HepG2 (cell line): ENCODE measurements around the gene THSD8. TPM values are rescaled to one million over a fixed set of nuclear protein-coding genes. Genes with fewer than 3 reads are reported as not detected.
A peak's percentile ranks its signal among the peaks of the same experiment; 100 is the strongest.

Source experiments
- HMG20B ChIP-seq: conservative IDR thresholded peaks from 2 replicates; pipeline ENCODE4 v1.6.1; 2016; ENCODE audit warnings: missing genetic modification reagents, missing compliant biosample characterization
- HNRNPLL ChIP-seq: fragments of 200-400 bp; formaldehyde crosslinking; IDR thresholded peaks from 2 replicates; pipeline ENCODE4 v1.6.1; 2017; ENCODE audit warnings: mild to moderate bottlenecking, low read depth, low read length; ENCODE audit not compliant: poor library complexity, severe bottlenecking
- IRX3 ChIP-seq: sonication (generic); formaldehyde crosslinking; IDR thresholded peaks from 2 replicates; pipeline ENCODE4 v1.8.1; 2023; ENCODE audit warnings: mild to moderate bottlenecking, low read depth, missing genetic modification reagents, borderline replicate concordance
- NFIC ChIP-seq: IDR thresholded peaks from 2 replicates; pipeline ENCODE4 v1.6.1; 2012; ENCODE audit warnings: mild to moderate bottlenecking, low read length, inconsistent platforms
- NR2F2 ChIP-seq: IDR thresholded peaks from 2 replicates; pipeline ENCODE4 v1.6.1; 2012; ENCODE audit warnings: low read depth, inconsistent platforms, borderline replicate concordance
- RELA ChIP-seq: sonication (generic); formaldehyde crosslinking; IDR thresholded peaks from 2 replicates; pipeline ENCODE4 v1.4.0; 2020; ENCODE audit warnings: missing genetic modification reagents
- SMAD3 ChIP-seq: sonication (generic); formaldehyde crosslinking; IDR thresholded peaks from 2 replicates; pipeline ENCODE4 v1.4.0; 2020; ENCODE audit warnings: missing genetic modification reagents
- ZFP37 ChIP-seq: sonication (generic); formaldehyde crosslinking; IDR thresholded peaks from 2 replicates; pipeline ENCODE4 v1.4.0; 2020; ENCODE audit warnings: missing genetic modification reagents, borderline replicate concordance
- ZNF207 ChIP-seq: fragments of 450-650 bp; IDR thresholded peaks from 2 replicates; pipeline ENCODE4 v1.6.1; 2016; ENCODE audit warnings: antibody characterized with exemption, borderline replicate concordance
- ZNF350 ChIP-seq: sonication (generic); formaldehyde crosslinking; IDR thresholded peaks from 2 replicates; pipeline ENCODE4 v1.4.0; 2020; ENCODE audit warnings: mild to moderate bottlenecking, low read depth, missing genetic modification reagents, borderline replicate concordance
- ZNF570 ChIP-seq: sonication (generic); formaldehyde crosslinking; IDR thresholded peaks from 2 replicates; pipeline ENCODE4 v1.4.0; 2020; ENCODE audit warnings: mild to moderate bottlenecking, missing genetic modification reagents, borderline replicate concordance
- ZNF678 ChIP-seq: sonication (generic); formaldehyde crosslinking; IDR thresholded peaks from 2 replicates; pipeline ENCODE4 v1.4.0; 2020; ENCODE audit warnings: mild to moderate bottlenecking, missing genetic modification reagents
- polyA plus RNA-seq, 8 experiments: library from polyadenylated mRNA; depleted of rRNA in 3 of 8; stranded (reverse) in 7 of 8; unstranded in 1 of 8; fragments of >200 nt; fragmentation: Illumina TruSeq in 4 of 8; extraction: Trizol in 4 of 8; gene quantifications; 2 replicates each; pipeline versions ENCODE4 v1.2.1 to v1.2.3, GENCODE V29; 2011 to 2016; ENCODE audit warnings: low read depth in 4 of 8, missing spikeins in 1 of 8, mixed read lengths in 1 of 8; ENCODE audit not compliant: insufficient read depth in 1 of 8
- total RNA-seq, 5 experiments: library from RNA; depleted of rRNA; stranded (reverse); fragments of >200 nt; fragmentation: Illumina TruSeq; extraction: Trizol; gene quantifications; 2 replicates each; pipeline ENCODE4 v1.2.3, GENCODE V29; 2016; ENCODE audit warnings: low read depth in 1 of 5
- TF ChIP-seq, protein P1 (sequence below), 2 experiments: sonication (generic) in 1 of 2; formaldehyde crosslinking in 1 of 2; IDR thresholded peaks; 2 replicates each; pipeline versions ENCODE4 v1.4.0 to v1.6.1; 2018 to 2020; ENCODE audit warnings: missing genetic modification reagents in 2 of 2, borderline replicate concordance in 1 of 2, low read depth in 1 of 2, mild to moderate bottlenecking in 1 of 2, missing biosample characterization in 1 of 2
- TF ChIP-seq, protein P2 (sequence below): sonication (generic); formaldehyde crosslinking; IDR thresholded peaks from 2 replicates; pipeline ENCODE4 v1.5.0; 2020; ENCODE audit warnings: missing genetic modification reagents, mild to moderate bottlenecking, borderline replicate concordance
- TF ChIP-seq, protein P3 (sequence below): sonication (generic); formaldehyde crosslinking; IDR thresholded peaks from 2 replicates; pipeline ENCODE4 v1.5.0; 2020; ENCODE audit warnings: missing genetic modification reagents

Gene THSD8
- total and polyA plus RNA-seq, 2 of the 13 experiments (the other 11 are each of a cell fraction or from before 2014, with no cell fraction given): 4.8 to 14.9 TPM

DNA sequence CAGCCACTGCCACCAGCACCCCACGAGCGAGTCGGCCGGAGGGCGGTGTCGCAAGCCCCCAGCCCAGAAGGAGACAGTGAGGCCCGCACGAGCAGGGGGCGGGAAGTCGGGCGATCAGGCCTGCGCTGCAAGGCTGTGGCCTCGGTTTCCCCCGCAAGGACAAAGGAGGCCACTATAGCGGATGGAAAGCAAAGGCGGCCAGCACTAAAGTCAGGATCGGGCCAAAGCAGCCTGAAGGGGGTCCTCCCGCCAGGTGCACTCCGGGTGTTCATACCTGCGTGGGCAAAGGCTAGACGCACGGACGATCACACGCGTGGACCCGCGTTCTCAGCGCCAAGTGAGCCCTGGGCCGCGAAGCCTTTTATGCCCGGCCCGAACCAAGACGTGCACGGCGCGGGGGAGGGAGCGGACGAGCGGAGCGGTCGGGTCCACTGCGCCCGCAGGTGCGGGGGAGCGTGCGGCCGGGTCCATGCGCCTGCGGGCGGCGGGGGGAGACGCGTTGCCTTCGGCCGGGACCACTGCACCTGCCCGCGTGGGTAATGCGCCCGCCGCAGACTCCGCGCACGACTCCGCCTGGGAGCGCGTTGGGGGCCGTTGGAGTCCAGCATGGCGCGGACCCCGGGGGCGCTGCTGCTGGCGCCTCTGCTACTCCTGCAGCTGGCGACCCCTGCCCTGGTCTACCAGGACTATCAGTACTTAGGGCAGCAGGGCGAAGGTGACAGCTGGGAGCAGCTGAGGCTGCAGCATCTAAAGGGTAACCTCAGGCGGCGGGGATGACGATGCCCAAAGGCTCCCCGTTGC lies at the start of gene THSD8, which contains the start of gene PRDX2 (continued):
- TF ChIP-seq, protein P1, sequence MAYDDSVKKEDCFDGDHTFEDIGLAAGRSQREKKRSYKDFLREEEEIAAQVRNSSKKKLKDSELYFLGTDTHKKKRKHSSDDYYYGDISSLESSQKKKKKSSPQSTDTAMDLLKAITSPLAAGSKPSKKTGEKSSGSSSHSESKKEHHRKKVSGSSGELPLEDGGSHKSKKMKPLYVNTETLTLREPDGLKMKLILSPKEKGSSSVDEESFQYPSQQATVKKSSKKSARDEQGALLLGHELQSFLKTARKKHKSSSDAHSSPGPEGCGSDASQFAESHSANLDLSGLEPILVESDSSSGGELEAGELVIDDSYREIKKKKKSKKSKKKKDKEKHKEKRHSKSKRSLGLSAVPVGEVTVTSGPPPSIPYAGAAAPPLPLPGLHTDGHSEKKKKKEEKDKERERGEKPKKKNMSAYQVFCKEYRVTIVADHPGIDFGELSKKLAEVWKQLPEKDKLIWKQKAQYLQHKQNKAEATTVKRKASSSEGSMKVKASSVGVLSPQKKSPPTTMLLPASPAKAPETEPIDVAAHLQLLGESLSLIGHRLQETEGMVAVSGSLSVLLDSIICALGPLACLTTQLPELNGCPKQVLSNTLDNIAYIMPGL (CRISPR knock-in tag; IDR thresholded peaks at IDR 0.05; ENCODE audit: borderline replicate concordance in 1 of 2, low read depth in 1 of 2): peak; percentile 64 to 93
- TF ChIP-seq, protein P2, sequence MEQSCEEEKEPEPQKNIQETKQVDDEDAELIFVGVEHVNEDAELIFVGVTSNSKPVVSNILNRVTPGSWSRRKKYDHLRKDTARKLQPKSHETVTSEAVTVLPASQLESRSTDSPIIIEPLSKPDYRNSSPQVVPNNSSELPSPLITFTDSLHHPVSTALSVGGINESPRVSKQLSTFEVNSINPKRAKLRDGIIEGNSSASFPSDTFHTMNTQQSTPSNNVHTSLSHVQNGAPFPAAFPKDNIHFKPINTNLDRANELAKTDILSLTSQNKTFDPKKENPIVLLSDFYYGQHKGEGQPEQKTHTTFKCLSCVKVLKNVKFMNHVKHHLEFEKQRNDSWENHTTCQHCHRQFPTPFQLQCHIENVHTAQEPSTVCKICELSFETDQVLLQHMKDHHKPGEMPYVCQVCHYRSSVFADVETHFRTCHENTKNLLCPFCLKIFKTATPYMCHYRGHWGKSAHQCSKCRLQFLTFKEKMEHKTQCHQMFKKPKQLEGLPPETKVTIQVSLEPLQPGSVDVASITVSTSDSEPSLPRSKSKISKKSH (CRISPR knock-in tag): peak; percentile 49; the same call in 1 of the 2 replicates
- no peak; the same call in 1 of the 2 replicates for TF ChIP-seq ZNF570
- no peak for TF ChIP-seq ZNF207
- no peak for TF ChIP-seq SMAD3 (CRISPR knock-in tag)
- TF ChIP-seq ZNF350 (CRISPR knock-in tag): peak; percentile 52
- TF ChIP-seq, protein P3, sequence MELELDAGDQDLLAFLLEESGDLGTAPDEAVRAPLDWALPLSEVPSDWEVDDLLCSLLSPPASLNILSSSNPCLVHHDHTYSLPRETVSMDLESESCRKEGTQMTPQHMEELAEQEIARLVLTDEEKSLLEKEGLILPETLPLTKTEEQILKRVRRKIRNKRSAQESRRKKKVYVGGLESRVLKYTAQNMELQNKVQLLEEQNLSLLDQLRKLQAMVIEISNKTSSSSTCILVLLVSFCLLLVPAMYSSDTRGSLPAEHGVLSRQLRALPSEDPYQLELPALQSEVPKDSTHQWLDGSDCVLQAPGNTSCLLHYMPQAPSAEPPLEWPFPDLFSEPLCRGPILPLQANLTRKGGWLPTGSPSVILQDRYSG: no peak
- peak; percentile 68 for TF ChIP-seq HNRNPLL
- TF ChIP-seq ZFP37 (CRISPR knock-in tag): no peak
- peak; percentile 20; the same call in 1 of the 2 replicates for TF ChIP-seq ZNF678
- TF ChIP-seq NR2F2: no peak
- TF ChIP-seq IRX3 (CRISPR knock-in tag): 0 out of 2 replicates have a peak, but pooled peaks have one; percentile 68
- TF ChIP-seq RELA (CRISPR knock-in tag): no peak
- no peak; the same call in 1 of the 2 replicates for TF ChIP-seq HMG20B (CRISPR knock-in tag)
- no peak for TF ChIP-seq NFIC
